Choroid plexus epithelial cell (primary cell): Measurements from ENCODE around the gene PUS3.
"Not testable (repeated sequence)": the region's sequence is repeated elsewhere in the genome, so short reads cannot be mapped to it uniquely, and the experiment has no call there.

Experiments
- DNase-seq: peaks from one replicate; pipeline ENCODE4 v3.0.0-alpha.2; 2010; ENCODE audit warnings: low read depth
- H3K4me3 ChIP-seq: 2 replicates; pipeline ENCODE4 v1.5.1; 2011; ENCODE audit warnings: low read depth, mild to moderate bottlenecking, control low read depth, low read length, moderate library complexity
- CTCF ChIP-seq: conservative IDR thresholded peaks from 2 replicates; pipeline ENCODE4 v1.5.1; 2011; ENCODE audit warnings: low read depth, mild to moderate bottlenecking, control low read depth, inconsistent platforms, low read length, moderate library complexity

PUS3 gene

GRCh38 chr11:125918140-125918840, 15.3 kb upstream of the PUS3 start:
- no peak for DNase-seq
- TF ChIP-seq CTCF = no peak
- no peak overlapping the region for H3K4me3 ChIP-seq

DNA sequence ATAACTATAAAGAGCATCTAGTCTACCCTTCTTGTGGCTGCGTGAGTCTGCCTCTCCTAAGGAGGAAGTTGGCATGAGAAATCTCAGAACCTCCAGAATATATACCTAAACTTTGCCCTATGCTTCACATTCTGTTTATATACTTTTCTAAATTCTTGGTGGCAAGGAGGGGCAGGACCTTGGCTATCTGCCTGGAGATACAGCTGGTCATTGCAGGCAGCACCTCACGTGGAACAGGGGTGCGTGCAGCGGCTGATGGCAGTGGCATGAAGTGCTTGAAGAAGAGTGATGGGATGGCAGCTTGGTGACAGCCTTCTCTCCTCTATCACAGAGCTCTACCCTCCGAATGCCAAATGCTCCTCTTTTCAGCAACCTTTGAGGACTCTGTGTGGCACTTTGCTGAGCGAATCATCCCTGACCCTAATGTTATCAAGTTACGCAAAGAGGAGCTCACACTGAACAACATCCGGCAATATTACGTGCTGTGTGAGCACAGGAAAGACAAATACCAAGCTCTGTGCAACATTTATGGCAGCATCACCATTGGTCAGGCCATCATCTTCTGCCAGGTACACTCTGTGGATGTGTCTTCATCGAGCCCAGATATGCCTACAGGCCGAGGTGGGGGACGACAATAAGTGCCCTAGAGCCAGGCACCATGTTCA, 13.8 kb upstream of the PUS3 start:
- H3K4me3 ChIP-seq = no peak overlapping the region
- no peak for DNase-seq
- TF ChIP-seq CTCF = no peak

DNA sequence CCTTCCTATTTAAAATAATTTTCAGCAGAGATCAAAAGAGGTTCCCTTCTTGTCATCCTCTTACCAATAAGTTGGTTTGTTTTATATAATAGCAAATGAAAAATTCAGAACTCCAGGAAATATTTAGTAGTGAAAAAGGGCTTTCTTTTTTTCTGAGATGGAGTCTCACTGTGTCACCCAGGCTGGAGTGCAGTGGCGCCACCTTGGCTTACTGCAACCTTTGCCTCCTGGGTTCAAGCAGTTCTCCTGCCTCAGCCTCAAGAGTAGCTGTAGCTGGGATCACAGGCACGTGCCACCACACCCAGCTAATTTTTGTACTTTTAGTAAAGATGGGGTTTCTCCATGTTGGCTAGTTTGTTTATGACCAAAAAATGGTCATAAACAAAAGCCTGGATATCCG, 11.6 kb upstream of the PUS3 start:
- not testable (repeated sequence) for H3K4me3 ChIP-seq, DNase-seq

DNA sequence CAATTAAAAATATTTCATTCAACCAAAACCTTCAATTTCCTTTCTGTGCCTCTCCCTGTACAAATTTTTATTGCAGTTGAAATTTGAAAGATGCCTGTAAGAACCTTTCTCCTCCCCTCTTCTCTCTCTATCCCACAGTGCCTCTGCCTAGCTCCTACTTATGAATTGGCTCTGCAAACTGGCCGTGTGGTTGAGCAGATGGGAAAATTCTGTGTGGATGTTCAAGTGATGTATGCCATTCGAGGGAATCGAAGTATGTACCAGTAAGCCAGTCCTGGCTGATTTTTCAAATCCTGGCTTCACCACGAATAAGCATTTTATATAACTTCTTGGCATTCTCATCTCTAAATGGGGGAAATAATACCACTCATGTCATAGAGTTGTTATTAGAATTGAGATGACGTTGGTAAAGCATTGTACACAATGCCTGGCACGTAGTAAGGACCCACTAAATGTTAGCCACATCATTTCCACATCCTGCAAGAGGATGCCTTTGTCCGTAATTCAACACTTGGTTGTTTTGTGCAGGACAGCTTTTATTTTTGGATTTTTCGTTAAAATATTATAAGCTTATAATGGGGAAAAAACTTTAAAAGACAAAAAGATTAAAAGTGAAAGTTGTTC, 7.3 kb upstream of the PUS3 start:
- TF ChIP-seq CTCF = no peak
- no peak for DNase-seq
- no peak overlapping the region for H3K4me3 ChIP-seq

- H3K4me3 ChIP-seq = no peak overlapping the region
- no peak for DNase-seq
- TF ChIP-seq CTCF = no peak
Observed at GRCh38 chr11:125904678-125905077, 1.7 kb upstream of the PUS3 start.

DNA sequence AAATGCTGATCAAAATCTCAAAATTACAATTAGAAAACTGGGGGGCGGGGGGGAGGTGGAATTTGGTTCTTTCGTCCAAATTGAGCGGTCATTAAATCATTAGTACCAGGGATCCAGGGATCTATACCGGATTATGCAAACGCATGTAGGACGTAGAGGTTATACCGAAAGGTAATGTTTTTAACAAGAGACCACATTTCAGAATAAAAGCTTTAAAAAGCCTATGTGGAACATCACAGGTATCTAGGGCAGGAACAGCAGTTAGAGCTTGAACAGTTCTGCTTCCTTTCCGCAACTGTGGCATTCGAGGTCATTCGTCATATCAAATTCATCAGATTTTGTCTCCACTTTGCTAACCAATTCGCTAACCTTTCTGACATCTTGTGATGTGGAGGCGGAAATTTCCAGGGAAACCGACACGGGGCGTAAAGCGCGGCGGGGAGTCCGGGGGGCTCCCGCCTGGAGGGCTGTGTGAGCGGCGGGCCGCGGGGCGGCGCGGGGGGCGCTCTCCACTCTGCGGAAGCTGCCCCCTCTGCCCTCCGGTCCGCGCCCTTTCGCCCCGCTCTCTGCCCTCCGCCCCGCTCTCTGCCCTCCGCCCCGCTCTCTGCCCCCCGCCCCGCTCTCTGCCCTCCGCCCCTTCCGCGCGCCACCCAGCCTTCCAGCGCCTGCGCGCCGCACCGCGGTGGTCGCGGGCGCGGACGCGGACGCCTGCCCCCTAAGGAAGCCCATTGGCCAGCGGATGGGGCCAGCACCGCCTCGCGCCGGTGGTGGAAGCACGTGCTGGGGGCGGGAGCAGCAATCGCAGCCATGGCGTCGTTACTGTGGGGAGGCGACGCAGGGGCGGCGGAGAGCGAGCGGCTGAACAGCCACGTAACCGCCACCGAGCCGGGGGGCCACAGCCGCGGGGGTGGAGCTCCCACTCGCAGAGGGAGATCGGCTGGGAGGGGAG, 979 bp upstream of the PUS3 start, which contains the start of gene DDX25:
TSS of gene DDX25 (plus strand) at position 798 of the 949 bp plus-strand sequence. CDS start at position 808, 10 bp downstream.
- TF ChIP-seq CTCF = no peak
- H3K4me3 ChIP-seq = peak within 1 kb of the TSS; percentile 3
- no peak for DNase-seq
